HG02970 (cell line): ENCODE results near the gene SALL2.
"Not testable (repeated sequence)": the region's sequence is repeated elsewhere in the genome, so short reads cannot be mapped to it uniquely, and the experiment has no call there.

Source experiments
- ATAC-seq: cut with Tn5 transposase; IDR thresholded peaks from one replicate; pipeline ENCODE4 v1.9.1; 2021; ENCODE audit warnings: mild to moderate bottlenecking, moderate library complexity, moderate number of reproducible peaks; ENCODE audit not compliant: unreplicated experiment, low FRiP score

SALL2 gene

GRCh38 chr14:21525962-21526671 lies at the start of gene SALL2:
Gene SALL2, minus strand, starts transcription at chr14:21526346. Its CDS starts 219 bp downstream, at chr14:21526127.
- no peak for ATAC-seq

- ATAC-seq, result no peak
These were observed 49.5 kb upstream of the SALL2 start for GRCh38 chr14:21575661-21576060.

GRCh38 chr14:21572604-21573003 lies 46.5 kb upstream of the SALL2 start:
- no peak for ATAC-seq

DNA sequence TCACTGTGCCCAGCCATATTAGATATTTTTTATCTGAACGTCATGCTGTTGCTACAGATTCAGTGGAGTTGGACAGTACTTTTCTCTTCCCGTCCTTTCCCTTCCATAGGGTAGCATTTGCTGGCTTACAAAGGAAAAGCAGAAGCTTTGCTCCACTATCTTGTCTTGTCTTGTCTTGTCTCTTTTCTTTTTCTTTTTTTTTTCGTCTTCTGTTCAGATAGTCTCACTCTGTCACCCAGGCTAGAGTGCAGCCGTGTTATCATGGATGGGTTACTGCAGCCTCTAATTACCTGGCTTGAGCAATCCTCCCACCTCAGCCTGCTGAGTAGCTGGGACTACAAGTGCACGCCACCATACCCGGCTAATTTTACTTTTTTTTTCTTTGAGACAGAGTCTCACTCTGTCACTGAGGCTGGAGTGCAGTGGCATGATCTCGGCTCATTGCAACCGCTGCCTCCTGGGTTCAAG lies 32.6 kb upstream of the SALL2 start:
- ATAC-seq, result no peak

DNA sequence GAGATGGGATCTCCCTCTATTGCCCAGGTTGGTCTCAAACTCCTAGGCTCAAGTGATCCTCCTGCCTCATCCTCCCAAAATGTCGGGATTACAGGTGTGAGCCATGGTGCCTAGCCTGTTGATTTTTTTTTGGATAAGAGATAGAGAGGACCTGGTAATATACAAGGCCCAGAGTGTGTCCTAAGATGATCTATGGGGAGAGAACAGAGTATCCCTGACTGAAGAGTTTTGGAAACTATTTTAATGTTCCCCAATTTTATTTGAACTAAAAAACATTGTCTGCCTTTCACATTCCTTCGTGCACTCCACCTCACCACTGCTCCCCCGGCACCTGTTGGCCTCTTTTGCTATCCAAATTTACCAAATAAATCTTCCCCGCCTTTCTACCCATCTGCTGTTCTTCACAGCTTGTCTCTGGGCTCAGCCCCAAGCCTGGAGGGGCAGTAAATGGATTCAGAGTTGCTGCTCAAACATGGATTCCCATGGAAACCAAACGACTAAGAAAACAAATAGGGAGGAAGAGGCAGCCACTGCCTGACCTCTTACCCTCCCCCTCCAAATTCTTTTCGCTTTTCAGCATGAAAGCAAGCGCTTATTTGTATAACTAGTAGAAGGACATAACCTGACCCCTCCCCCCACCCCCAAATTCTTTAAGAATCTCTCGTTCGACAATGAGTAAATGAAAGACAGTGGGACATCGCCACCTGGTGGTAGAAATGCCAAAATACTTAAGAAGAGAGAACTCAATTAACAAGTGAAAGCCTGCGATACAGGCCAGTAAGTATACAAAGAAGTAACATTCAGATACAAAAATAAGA lies 31.1 kb upstream of the SALL2 start:
- no peak for ATAC-seq

DNA sequence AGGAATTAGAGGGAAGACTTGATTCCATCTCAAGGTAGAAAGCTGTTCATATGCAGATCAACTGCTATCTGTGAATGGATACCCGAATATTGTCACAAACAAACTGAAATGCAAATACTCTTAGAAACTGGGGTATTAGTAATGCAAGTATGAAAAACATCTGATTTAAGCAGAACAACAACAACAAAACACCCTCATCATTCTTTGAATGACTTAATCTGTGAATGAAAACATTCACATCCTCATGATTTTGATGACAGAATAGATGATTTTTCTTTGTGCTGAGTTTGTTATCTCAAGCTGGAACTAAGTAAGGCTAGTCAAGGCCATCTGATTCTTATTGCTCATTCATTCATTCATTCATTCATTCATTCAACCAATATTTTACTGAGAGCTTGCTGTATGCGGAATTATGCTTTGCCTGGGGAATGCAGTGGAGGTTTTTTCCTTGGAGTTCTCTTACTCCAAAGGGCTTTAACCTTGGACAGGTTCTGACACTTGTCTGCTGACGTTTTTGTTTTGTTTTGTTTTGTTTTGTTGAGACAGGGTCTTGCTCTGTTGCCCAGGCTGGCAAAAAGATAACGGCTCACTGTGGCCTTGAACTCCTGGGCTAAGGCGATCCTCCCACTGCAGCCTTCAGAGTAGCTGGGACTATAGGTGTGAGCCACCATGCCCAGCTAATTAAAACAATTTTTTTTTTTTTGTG lies 30.4 kb upstream of the SALL2 start:
- no peak for ATAC-seq

DNA sequence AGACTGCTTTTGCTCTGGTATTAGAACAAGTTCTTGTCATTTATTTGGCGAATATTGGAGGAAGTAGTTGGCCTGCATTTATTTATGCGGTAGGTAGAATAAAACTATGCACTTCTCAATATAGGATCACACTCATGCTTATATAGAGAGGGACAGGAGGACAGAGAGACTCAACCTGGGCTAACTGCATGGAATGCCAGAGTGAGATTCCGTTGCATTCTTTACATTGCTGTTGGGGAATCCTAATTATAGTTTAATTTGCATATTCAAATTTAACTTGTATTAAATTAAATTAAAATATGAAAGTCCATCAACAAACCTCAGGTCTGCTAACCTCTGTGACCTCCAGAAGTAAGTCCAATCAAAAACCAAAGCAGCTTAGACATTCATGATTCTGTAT lies 27.1 kb upstream of the SALL2 start:
- ATAC-seq, result no peak

GRCh38 chr14:21544588-21544987 lies 18.4 kb upstream of the SALL2 start:
- not testable (repeated sequence) for ATAC-seq

GRCh38 chr14:21543963-21544362 lies 17.8 kb upstream of the SALL2 start:
- no peak for ATAC-seq

- ATAC-seq, result no peak
These were observed 17.4 kb upstream of the SALL2 start for GRCh38 chr14:21543521-21543960.

DNA sequence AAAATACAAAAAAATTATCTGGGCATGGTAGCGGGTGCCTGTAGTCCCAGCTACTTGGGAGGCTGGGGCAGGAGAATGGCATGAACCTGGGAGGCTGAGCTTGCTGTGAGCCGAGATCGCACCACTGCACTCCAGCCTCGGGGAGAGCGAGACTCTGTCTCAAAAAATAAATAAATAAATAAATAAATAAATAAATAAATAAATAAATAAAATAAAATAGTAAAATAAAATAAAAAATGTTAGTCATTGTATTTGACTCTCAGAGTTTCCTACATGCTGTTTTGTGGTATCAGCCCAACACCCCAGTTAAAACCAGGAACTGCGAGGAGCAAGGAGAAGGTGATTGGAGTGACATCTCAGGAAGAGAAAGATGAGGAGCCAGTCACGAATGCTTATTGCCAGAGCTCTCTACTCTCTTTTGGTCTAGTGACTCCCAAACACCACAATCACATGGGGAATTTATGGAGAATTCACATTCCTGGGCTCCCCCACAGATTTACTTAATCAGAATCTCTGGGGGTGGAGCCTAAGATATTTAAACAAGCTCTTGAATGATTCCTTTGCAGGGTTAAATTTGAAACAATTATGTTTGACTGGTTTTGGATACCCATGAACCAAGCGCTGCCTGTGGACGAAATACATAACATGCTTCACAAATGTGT lies 15.4 kb upstream of the SALL2 start:
- ATAC-seq, result no peak

- ATAC-seq, result no peak
These were observed 13.2 kb upstream of the SALL2 start for GRCh38 chr14:21539189-21539940.

DNA sequence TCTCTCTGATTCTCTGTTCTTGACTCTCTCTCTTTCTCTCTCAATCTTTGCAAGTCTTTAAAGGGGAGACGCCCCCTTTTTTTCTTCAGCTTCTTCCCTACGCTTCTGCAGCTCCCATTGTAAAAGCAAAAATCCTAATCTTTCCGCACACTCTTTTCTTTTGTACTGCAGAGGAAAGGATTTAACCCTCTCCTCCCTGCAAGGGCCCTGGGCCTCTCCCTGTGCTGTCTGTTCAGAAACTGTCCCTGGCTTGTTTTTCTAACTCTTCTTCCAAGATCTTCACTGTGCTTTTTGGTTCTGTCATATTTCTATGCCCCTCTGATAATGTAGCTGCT lies 10.9 kb upstream of the SALL2 start:
- ATAC-seq, result no peak

GRCh38 chr14:21536418-21537089 lies 10.4 kb upstream of the SALL2 start:
- ATAC-seq, result no peak

- no peak for ATAC-seq
These were observed 9.6 kb upstream of the SALL2 start for GRCh38 chr14:21535545-21536417.

- ATAC-seq, result no peak
These were observed 8.4 kb upstream of the SALL2 start for GRCh38 chr14:21534576-21534975.

- no peak for ATAC-seq
These were observed 7.1 kb upstream of the SALL2 start for GRCh38 chr14:21533294-21533693.

DNA sequence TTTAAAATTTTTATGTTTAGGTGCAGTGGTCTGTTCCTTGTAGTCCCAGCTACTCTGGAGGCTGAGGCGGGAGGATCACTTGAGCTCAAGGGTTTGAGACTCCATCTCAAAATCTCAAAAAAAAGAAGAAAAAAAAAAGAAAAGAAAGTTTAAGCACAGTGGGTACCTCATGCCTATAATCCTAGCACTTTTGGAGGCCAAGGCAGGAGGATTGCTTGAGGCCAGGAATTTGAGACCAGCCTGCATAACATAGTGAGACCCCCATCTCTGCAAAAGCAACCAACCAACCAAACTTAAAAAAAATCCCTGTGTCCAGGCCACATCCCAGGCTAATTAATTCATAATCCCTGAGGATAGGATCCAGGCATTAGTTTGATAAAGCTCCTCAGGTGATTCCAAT lies 3.4 kb upstream of the SALL2 start:
- ATAC-seq, result no peak
